Spleen (tissue), 7 donors: ENCODE results near the gene C3orf22.
"Not testable (repeated sequence)": the region's sequence is repeated elsewhere in the genome, so short reads cannot be mapped to it uniquely, and the experiment has no call there.

ENCODE experiments used
- POLR2A ChIP-seq, 3 donors: fragments of 450-650 bp; IDR thresholded peaks; one replicate each; pipeline ENCODE4 v1.5.1; 2017; ENCODE audit warnings: antibody characterized with exemption in 3 of 3, mild to moderate bottlenecking in 1 of 3
- POLR2AphosphoS5 ChIP-seq, 3 donors: sonication (generic); formaldehyde crosslinking; IDR thresholded peaks; one replicate each; pipeline ENCODE4 v1.5.1; 2017; ENCODE audit warnings: antibody characterized with exemption in 3 of 3
- TF ChIP-seq, protein P1 (sequence below), 11 experiments: fragments of 200-600 bp in 7 of 11; fragments of 450-650 bp in 4 of 11; sonication (generic) in 4 of 11; IDR thresholded peaks in 8 of 11; conservative IDR thresholded peaks in 3 of 11; 1 replicate in 7 of 11; 2 replicates in 4 of 11; pipeline versions ENCODE4 v1.4.0 to v1.8.0; 2016 to 2021; ENCODE audit warnings: antibody characterized with exemption in 11 of 11, inconsistent platforms in 4 of 11, mild to moderate bottlenecking in 1 of 11
- donor health status: DM: no; HTN: no; CAD: no; lungs with moderate emphysema.
- donor health status: DM: no; HTN: no; CAD: no.
- donor health status: DM: no; HTN: no; CAD: no.

DNA sequence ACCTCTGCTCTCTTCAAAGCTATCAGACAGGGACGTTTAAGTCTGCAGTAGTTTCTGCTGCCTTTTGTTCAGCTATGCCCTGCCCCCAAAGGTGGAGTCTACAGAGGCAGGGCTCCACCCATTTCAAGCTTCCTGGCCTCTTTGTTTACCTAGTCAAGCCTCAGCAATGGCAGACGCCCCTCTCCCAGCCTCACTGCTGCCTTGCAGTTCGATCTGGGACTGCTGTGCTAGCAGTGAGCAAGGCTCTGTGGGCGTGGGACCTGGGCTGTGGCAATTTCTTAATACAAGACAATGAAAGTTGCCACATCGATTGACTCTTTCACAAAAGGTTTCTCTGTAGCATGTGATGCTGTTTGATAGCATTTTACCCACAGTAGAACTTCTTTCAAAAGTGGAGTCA is 32.8 kb upstream of the C3orf22 start:
- TF ChIP-seq, protein P1, sequence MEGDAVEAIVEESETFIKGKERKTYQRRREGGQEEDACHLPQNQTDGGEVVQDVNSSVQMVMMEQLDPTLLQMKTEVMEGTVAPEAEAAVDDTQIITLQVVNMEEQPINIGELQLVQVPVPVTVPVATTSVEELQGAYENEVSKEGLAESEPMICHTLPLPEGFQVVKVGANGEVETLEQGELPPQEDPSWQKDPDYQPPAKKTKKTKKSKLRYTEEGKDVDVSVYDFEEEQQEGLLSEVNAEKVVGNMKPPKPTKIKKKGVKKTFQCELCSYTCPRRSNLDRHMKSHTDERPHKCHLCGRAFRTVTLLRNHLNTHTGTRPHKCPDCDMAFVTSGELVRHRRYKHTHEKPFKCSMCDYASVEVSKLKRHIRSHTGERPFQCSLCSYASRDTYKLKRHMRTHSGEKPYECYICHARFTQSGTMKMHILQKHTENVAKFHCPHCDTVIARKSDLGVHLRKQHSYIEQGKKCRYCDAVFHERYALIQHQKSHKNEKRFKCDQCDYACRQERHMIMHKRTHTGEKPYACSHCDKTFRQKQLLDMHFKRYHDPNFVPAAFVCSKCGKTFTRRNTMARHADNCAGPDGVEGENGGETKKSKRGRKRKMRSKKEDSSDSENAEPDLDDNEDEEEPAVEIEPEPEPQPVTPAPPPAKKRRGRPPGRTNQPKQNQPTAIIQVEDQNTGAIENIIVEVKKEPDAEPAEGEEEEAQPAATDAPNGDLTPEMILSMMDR (IDR thresholded peaks at IDR 0.05 in 8 of 11, conservative IDR thresholded peaks at IDR 0.05 in 3 of 11), result not testable (repeated sequence)
- not testable (repeated sequence) for TF ChIP-seq POLR2A, POLR2AphosphoS5 (IDR thresholded peaks at IDR 0.05)
